Measurements from ENCODE around the gene TBC1D9. TPM values are rescaled to one million over a fixed set of nuclear protein-coding genes. Genes with fewer than 3 reads are reported as not detected.

Gene TBC1D9
- polyA plus RNA-seq, 2 of the 4 experiments (the other 2 are of a cell fraction): 5.6 to 11.8 TPM

GRCh38 chr4:140740906-140741670, 15.1 kb downstream of the TBC1D9 start:
- FAIRE-seq (no peak), ATAC-seq (no peak), DNase-seq (ENCODE audit: low read depth in 1 of 2, low spot score in 1 of 2) (no peak)
- ChIA-PET CTCF (interaction anchor here (1.1 kb wide), 1 partner anchor 10 kb away, joined by 3 read pairs; no protein-coding TSS in a partner anchor), POLR2A (no interaction called here)
- WGBS (ENCODE audit: missing lambda C conversion rate): 86% methylated on average over 3 of the region's 3 CpGs
- peak overlapping the region; percentile 35 for H3K4me2 ChIP-seq
- peaks cover 43% of the 10 kb centered on the region for H3K4me1 ChIP-seq
- H3K9me3 ChIP-seq: no peaks in the 10 kb centered on the region
- TF ChIP-seq MAFK (IDR thresholded peaks at IDR 0.05; ENCODE audit: partially characterized antibody) (no peak), PHF8 (IDR thresholded peaks at IDR 0.05; ENCODE audit: borderline replicate concordance, low read depth) (no peak), POLR2AphosphoS2 (conservative IDR thresholded peaks at IDR 0.05; ENCODE audit: low read length) (no peak), CHD4 (IDR thresholded peaks at IDR 0.05; ENCODE audit: borderline replicate concordance) (no peak), CHD2 (IDR thresholded peaks at IDR 0.05; ENCODE audit: low read length, partially characterized antibody) (no peak), CBX2 (IDR thresholded peaks at IDR 0.05; ENCODE audit: borderline replicate concordance, low read depth) (no peak)
- TF ChIP-seq, protein P1, sequence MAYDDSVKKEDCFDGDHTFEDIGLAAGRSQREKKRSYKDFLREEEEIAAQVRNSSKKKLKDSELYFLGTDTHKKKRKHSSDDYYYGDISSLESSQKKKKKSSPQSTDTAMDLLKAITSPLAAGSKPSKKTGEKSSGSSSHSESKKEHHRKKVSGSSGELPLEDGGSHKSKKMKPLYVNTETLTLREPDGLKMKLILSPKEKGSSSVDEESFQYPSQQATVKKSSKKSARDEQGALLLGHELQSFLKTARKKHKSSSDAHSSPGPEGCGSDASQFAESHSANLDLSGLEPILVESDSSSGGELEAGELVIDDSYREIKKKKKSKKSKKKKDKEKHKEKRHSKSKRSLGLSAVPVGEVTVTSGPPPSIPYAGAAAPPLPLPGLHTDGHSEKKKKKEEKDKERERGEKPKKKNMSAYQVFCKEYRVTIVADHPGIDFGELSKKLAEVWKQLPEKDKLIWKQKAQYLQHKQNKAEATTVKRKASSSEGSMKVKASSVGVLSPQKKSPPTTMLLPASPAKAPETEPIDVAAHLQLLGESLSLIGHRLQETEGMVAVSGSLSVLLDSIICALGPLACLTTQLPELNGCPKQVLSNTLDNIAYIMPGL (CRISPR knock-in tag; IDR thresholded peaks at IDR 0.05; ENCODE audit: borderline replicate concordance): no peak
- H3K27ac ChIP-seq: peak overlapping the region in 1 of 2 experiments; percentile 51; a peak in 2 of 6 replicates
- no peak overlapping the region for H3K4me3 ChIP-seq

DNA sequence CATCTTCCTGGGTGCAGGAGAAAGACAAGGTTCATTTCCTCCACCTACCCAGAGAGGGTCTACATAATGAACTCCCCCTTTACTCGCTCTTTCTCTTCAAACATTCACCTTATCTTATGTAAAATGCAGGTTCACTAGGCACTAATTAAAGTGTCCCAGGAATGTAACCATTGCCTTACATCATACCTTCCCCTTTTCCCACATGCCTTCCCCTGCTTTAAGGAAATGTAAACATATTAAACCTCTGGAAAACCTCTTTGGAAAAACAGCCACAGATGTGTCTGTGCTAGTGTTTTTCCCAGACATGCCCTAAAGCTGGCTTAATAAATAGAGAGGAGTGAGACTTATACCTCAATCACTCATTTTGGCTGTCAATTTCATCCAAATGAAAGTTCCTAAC, 15.8 kb downstream of the TBC1D9 start:
- DNase-seq (ENCODE audit: low read depth in 1 of 2, low spot score in 1 of 2): no peak
- POLR2A ChIA-PET: interaction anchor here (1.0 kb wide), 1 partner anchor 16 kb away, joined by 3 read pairs; no protein-coding TSS in a partner anchor

More for the DNA sequence above, 15.8 kb downstream of the TBC1D9 start:
- FAIRE-seq (no peak), ATAC-seq (no peak)
- H3K27ac ChIP-seq: peak overlapping the region in 1 of 2 experiments; percentile 20; a peak in 1 of 6 replicates
- 75% methylated on average over 1 of the region's 1 CpG for WGBS (ENCODE audit: missing lambda C conversion rate)
- H3K4me2 ChIP-seq: peak overlapping the region; percentile 35
- H3K4me3 ChIP-seq: no peak overlapping the region
- H3K9me3 ChIP-seq: no peaks in the 10 kb centered on the region
- peaks cover 43% of the 10 kb centered on the region for H3K4me1 ChIP-seq
- TF ChIP-seq FOSB (CRISPR knock-in tag; IDR thresholded peaks at IDR 0.05) (no peak), EP300 (IDR thresholded peaks at IDR 0.05) (no peak), FOSL2 (IDR thresholded peaks at IDR 0.05) (no peak), FOSL2 (CRISPR knock-in tag; IDR thresholded peaks at IDR 0.05) (no peak), POLR2AphosphoS2 (conservative IDR thresholded peaks at IDR 0.05; ENCODE audit: low read length) (no peak), ZFP36 (IDR thresholded peaks at IDR 0.05; ENCODE audit: borderline replicate concordance, partially characterized antibody) (no peak), CHD4 (IDR thresholded peaks at IDR 0.05; ENCODE audit: borderline replicate concordance) (no peak), SREBF2 (IDR thresholded peaks at IDR 0.05) (no peak), HES2 (IDR thresholded peaks at IDR 0.05) (no peak), ESRRA (IDR thresholded peaks at IDR 0.05; ENCODE audit: borderline replicate concordance, low read length) (no peak), RARB (CRISPR knock-in tag; IDR thresholded peaks at IDR 0.05) (no peak), RFX5 (IDR thresholded peaks at IDR 0.05) (no peak), CTCF (IDR thresholded peaks at IDR 0.05) (no peak), CEBPB (IDR thresholded peaks at IDR 0.05) (no peak), SMC3 (IDR thresholded peaks at IDR 0.05) (no peak), PHF8 (IDR thresholded peaks at IDR 0.05; ENCODE audit: borderline replicate concordance, low read depth) (no peak), BHLHE40 (IDR thresholded peaks at IDR 0.05; ENCODE audit: low read depth, low read length) (no peak)
- TF ChIP-seq, protein P1 (CRISPR knock-in tag; IDR thresholded peaks at IDR 0.05; ENCODE audit: borderline replicate concordance): no peak
- CTCF ChIA-PET: interaction anchor here (1.1 to 1.2 kb wide), 2 partner anchors 10 to 12 kb away, joined by 3 read pairs; no protein-coding TSS in a partner anchor
